OCI-LY7 (cell line): ENCODE measurements around the gene SH3RF3. TPM values are rescaled to one million over a fixed set of nuclear protein-coding genes. Genes with fewer than 3 reads are reported as not detected.
"Not testable (repeated sequence)": the region's sequence is repeated elsewhere in the genome, so short reads cannot be mapped to it uniquely, and the experiment has no call there.

Experiments used
- BruUV-seq: library from RNA; stranded (reverse); fragments of 400-500 nt; replicated peaks from 2 replicates; lab custom pipeline; 2021; lab: Mats Ljungman, UMichigan
- CTCF ChIA-PET: fragments of 300-600 bp; sonication (Branson Sonifier 250); formaldehyde crosslinking; loops from one replicate; lab custom pipeline; 2022; ENCODE audit warnings: antibody characterized with exemption; ENCODE audit not compliant: unreplicated experiment; lab: Charles Lee
- POLR2A ChIA-PET: fragments of 300-600 bp; sonication (Branson Sonifier 250); formaldehyde crosslinking; loops from one replicate; lab custom pipeline; 2022; ENCODE audit warnings: antibody characterized with exemption; lab: Charles Lee
- DNase-seq: peaks from one replicate; pipeline ENCODE4 v3.0.0-alpha.2; 2015; ENCODE audit warnings: low spot score
- H2AFZ ChIP-seq: fragments of 200-600 bp; sonication (generic), shearing (Covaris generic); 2 replicates; pipeline ENCODE4 v1.6.1; 2014; ENCODE audit warnings: mild to moderate bottlenecking, antibody characterized with exemption, low read length, moderate library complexity
- H3K27ac ChIP-seq: fragments of 200-600 bp; sonication (generic); 2 replicates; pipeline ENCODE4 v1.5.1; 2014; ENCODE audit warnings: mixed run types, low read depth, mild to moderate bottlenecking, moderate library complexity, low read length, inconsistent platforms; ENCODE audit not compliant: poor library complexity, severe bottlenecking
- H3K36me3 ChIP-seq: fragments of 200-600 bp; sonication (generic); 2 replicates; pipeline ENCODE4 v1.6.1; 2014; ENCODE audit warnings: mild to moderate bottlenecking, antibody characterized with exemption, low read length, moderate library complexity, mixed read lengths; ENCODE audit not compliant: insufficient read depth
- H3K4me1 ChIP-seq: fragments of 200-600 bp; sonication (generic); 2 replicates; pipeline ENCODE4 v1.5.1; 2014; ENCODE audit warnings: mild to moderate bottlenecking, low read length; ENCODE audit not compliant: insufficient read depth, poor library complexity, severe bottlenecking
- H3K4me2 ChIP-seq: fragments of 200-600 bp; sonication (generic); 2 replicates; pipeline ENCODE4 v1.6.1; 2014; ENCODE audit warnings: mild to moderate bottlenecking, low read length
- H3K4me3 ChIP-seq: fragments of 200-600 bp; sonication (generic); 2 replicates; pipeline ENCODE4 v1.5.1; 2014; ENCODE audit warnings: mild to moderate bottlenecking, low read depth, low read length; ENCODE audit not compliant: poor library complexity, severe bottlenecking
- H3K79me2 ChIP-seq: fragments of 200-600 bp; sonication (generic); 2 replicates; pipeline ENCODE4 v1.6.1; 2016; ENCODE audit warnings: low read depth, mild to moderate bottlenecking, low read length, moderate library complexity, mixed read lengths; ENCODE audit not compliant: insufficient read depth
- H3K9me2 ChIP-seq: fragments of 200-600 bp; sonication (generic); 2 replicates; pipeline ENCODE4 v1.6.1; 2016; ENCODE audit warnings: mild to moderate bottlenecking, low read length, mixed read lengths; ENCODE audit not compliant: insufficient read depth
- H3K9me3 ChIP-seq: fragments of 200-600 bp; sonication (generic); 2 replicates; pipeline ENCODE4 v1.6.1; 2014; ENCODE audit warnings: mild to moderate bottlenecking, mixed run types, low read length, mixed read lengths
- H4K20me1 ChIP-seq: fragments of 200-600 bp; sonication (generic); 2 replicates; pipeline ENCODE4 v1.6.1; 2014; ENCODE audit warnings: mild to moderate bottlenecking, antibody characterized with exemption, low read length, moderate library complexity, mixed read lengths; ENCODE audit not compliant: insufficient read depth
- EZH2phosphoT487 ChIP-seq: fragments of 200-600 bp; sonication (generic); IDR thresholded peaks from 2 replicates; pipeline ENCODE4 v1.6.1; 2018; ENCODE audit warnings: low read depth, borderline replicate concordance, mild to moderate bottlenecking, mixed run types, antibody characterized with exemption, low read length, moderate library complexity, mixed read lengths
- intact Hi-C: fragments of 100-400 bp; cut with micrococcal nuclease; formaldehyde crosslinking; loops from one replicate; pipeline ENCODE4 v1.10.0; 2022; ENCODE audit not compliant: unreplicated experiment
- total RNA-seq, 2 experiments: library from RNA; depleted of rRNA in 1 of 2; stranded (reverse); fragments of >200 nt in 1 of 2; shearing (Covaris generic) in 1 of 2; gene quantifications; 2 replicates each; pipeline ENCODE4 v1.2.3, GENCODE V29; 2014 to 2022
- TF ChIP-seq, protein P1 (sequence below): fragments of 200-600 bp; sonication (generic); conservative IDR thresholded peaks from 2 replicates; pipeline ENCODE4 v1.5.1; 2014; ENCODE audit warnings: mild to moderate bottlenecking, antibody characterized with exemption, low read length, moderate library complexity, mixed read lengths

SH3RF3 gene
- total RNA-seq, 2 experiments from 2014 or later, result not detected

DNA sequence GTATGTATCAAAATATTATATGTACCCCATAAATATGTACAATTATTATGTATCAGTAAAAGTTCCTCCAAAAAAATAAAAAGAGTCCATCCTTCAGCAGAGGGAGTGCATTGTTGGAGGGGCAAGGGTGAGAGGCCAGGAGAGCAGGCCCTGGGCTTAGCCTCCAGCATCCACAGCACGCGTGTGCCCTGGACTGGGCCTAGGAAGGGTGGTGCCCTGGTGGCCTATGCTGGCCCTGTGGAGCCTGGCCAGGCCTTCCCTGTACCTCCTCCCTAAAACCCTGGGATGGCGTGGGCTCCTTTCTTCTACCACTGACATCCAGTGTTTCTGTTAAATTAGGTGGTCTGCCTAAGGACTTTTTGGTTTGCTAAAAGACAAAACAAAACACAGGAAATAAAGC, 93.4 kb downstream of the SH3RF3 start:
- ChIA-PET POLR2A (no interaction called here), CTCF (no interaction called here)
- no peaks in the 10 kb centered on the region for H3K36me3 ChIP-seq
- H3K9me2 ChIP-seq, result no peaks in the 10 kb centered on the region
- intact Hi-C loops, result no loop called here
- H3K9me3 ChIP-seq, result no peaks in the 10 kb centered on the region
- H2AFZ ChIP-seq, result no peak overlapping the region
- H3K4me1 ChIP-seq, result no peaks in the 10 kb centered on the region
- no peak overlapping the region for H3K4me3 ChIP-seq
- no TSS peak for BruUV-seq
- H4K20me1 ChIP-seq, result no peaks in the 10 kb centered on the region
- H3K4me2 ChIP-seq, result no peak overlapping the region
- TF ChIP-seq, protein P1, sequence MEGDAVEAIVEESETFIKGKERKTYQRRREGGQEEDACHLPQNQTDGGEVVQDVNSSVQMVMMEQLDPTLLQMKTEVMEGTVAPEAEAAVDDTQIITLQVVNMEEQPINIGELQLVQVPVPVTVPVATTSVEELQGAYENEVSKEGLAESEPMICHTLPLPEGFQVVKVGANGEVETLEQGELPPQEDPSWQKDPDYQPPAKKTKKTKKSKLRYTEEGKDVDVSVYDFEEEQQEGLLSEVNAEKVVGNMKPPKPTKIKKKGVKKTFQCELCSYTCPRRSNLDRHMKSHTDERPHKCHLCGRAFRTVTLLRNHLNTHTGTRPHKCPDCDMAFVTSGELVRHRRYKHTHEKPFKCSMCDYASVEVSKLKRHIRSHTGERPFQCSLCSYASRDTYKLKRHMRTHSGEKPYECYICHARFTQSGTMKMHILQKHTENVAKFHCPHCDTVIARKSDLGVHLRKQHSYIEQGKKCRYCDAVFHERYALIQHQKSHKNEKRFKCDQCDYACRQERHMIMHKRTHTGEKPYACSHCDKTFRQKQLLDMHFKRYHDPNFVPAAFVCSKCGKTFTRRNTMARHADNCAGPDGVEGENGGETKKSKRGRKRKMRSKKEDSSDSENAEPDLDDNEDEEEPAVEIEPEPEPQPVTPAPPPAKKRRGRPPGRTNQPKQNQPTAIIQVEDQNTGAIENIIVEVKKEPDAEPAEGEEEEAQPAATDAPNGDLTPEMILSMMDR, result no peak
- TF ChIP-seq EZH2phosphoT487, result no peak
- no peak for DNase-seq
- H3K79me2 ChIP-seq, result no peaks in the 10 kb centered on the region
- no peak overlapping the region for H3K27ac ChIP-seq

DNA sequence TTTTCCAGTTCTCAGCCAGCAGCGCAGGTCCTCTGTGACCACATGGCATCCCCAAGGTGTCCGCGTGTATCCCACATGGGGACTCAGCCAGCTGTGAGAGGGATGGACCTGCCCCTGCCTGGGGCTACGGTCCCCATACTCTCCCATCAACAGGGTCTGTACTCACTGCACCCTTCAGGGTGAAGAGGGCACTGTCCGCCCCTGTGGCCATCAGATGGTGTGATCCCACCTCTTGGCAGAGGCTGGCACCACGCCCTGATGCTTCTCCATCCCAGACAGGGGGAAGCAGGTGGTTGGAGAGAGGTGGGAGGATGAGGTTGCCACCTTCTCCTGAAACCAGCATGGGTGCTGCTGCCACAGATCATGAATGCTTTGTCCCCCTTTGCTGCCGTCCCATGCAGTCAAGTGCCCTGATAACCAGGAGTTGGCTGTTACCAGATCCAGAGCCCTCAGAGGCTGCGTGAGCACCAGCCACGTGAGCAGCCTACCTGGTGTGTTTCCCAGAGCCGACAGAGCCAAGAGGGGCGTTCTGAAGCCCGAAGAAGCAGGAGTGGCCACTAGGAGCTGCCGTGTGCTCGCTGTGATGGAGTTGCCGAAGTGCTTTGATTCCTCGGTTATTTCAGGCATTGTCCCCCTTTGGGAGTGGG, 93.9 kb downstream of the SH3RF3 start:
- BruUV-seq, result no TSS peak
- H3K36me3 ChIP-seq, result no peaks in the 10 kb centered on the region
- no peaks in the 10 kb centered on the region for H3K4me1 ChIP-seq
- TF ChIP-seq, protein P1, result no peak
- TF ChIP-seq EZH2phosphoT487, result no peak
- H3K27ac ChIP-seq, result no peak overlapping the region
- CTCF ChIA-PET, result no interaction called here
- no peak overlapping the region for H2AFZ ChIP-seq
- no peak overlapping the region for H3K4me2 ChIP-seq
- no peaks in the 10 kb centered on the region for H3K9me2 ChIP-seq
- intact Hi-C loops, result no loop called here
- no peaks in the 10 kb centered on the region for H3K79me2 ChIP-seq
- no peak overlapping the region for H3K4me3 ChIP-seq
- no peaks in the 10 kb centered on the region for H3K9me3 ChIP-seq
- DNase-seq, result no peak
- POLR2A ChIA-PET, result no interaction called here
- no peaks in the 10 kb centered on the region for H4K20me1 ChIP-seq

DNA sequence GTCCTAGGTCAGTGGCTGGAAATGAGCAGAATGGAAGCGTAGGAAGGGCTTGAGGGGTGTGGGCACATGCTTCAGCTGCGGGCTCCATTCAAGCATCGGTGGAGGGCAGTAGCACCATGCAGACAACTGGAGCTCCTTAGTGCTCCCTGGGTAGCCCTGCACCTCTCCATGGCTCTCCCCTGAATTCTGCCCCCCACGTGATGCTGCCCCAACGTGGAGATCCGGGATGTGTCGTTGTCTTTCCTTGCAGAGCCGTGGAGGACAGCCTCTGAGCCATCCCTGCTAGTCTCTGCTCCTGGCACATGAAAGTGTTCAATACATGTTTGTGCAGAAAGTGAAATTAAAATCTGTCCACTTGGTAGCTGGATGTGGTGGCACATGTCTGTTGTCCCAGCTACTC, 94.5 kb downstream of the SH3RF3 start:
- no peaks in the 10 kb centered on the region for H3K36me3 ChIP-seq
- ChIA-PET POLR2A (interaction anchor here (0.6 to 3.0 kb wide), 2 partner anchors 15 to 39 kb away, joined by 3 to 16 read pairs; no protein-coding TSS in a partner anchor), CTCF (no interaction called here)
- no peak overlapping the region for H2AFZ ChIP-seq
- no peaks in the 10 kb centered on the region for H3K79me2 ChIP-seq
- intact Hi-C loops, result no loop called here
- no peaks in the 10 kb centered on the region for H4K20me1 ChIP-seq
- DNase-seq, result no peak
- no peak overlapping the region for H3K27ac ChIP-seq
- H3K9me2 ChIP-seq, result no peaks in the 10 kb centered on the region
- no TSS peak for BruUV-seq
- no peak overlapping the region for H3K4me2 ChIP-seq
- H3K4me1 ChIP-seq, result no peaks in the 10 kb centered on the region
- H3K4me3 ChIP-seq, result no peak overlapping the region
- TF ChIP-seq, protein P1, result no peak
- no peak for TF ChIP-seq EZH2phosphoT487
- H3K9me3 ChIP-seq, result no peaks in the 10 kb centered on the region

DNA sequence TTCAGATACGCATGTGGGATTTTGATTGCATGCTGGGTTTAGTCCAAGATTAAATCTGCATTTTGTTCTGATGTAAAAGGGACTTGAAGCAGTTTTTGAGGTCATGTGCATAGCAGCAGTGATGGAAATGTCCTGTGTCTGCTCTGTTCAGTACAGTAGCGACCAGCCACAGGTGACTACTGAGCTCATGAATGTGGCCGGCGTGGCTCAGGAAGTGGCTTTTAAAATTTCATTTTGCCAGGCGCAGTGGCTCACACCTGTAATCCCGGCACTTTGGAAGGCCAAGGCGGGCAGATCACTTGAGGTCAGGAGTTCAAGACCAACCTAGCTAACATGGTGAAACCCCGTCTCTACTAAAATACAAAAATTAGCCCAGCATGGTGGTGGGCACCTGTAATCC, 95.3 kb downstream of the SH3RF3 start:
- CTCF ChIA-PET, DNase-seq, intact Hi-C loops, H3K4me2 ChIP-seq, H3K27ac ChIP-seq, H3K4me3 ChIP-seq, BruUV-seq, H3K36me3 ChIP-seq, H4K20me1 ChIP-seq, H3K79me2 ChIP-seq, H3K9me3 ChIP-seq, H3K9me2 ChIP-seq, H2AFZ ChIP-seq, H3K4me1 ChIP-seq: not testable (repeated sequence)
- POLR2A ChIA-PET, result interaction anchor here (3.0 kb wide), 1 partner anchor 14 kb away, joined by 16 read pairs; no protein-coding TSS in a partner anchor
